Cerebellar nuclear complex (tissue), 1 donor: ENCODE measurements around the gene CYP27B1.

Experiments used
- DNase-seq, 2 experiments: peaks; one replicate each; lab custom pipeline; 2025; lab: John Stamatoyannopoulos, UW

The CYP27B1 gene

DNA sequence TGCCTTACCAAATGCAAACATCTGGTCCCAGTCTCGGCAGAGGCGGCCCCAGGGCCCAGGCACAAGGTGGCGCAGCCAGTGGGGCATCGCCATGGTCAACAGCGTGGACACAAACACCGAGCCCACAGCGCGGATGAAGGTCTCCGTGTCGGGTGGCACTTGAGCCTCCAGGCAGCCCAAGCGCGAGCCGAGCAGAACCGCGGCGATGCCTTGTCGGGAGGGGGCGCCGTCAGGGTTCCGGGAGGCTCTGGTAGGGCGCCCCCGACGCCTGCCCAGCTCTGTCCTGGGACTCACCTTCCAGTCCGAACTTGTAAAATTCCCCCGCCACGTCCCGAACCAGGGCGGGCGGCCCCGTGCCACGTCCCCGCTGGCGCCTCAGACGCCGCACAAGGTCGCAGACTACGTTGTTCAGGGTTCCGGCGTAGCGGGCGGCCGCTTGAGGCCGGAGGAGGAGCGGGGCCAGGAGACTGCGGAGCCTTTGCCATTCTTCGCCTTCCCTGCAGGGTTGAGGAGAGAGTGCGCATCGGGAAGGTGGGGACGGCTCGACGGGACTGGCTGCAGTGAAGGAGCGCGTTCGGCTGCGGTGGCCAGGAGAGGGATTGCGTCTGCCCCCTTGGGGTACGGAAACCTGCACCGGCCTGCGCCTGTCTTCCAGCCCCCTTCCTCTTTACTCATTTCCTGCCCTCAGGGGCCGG, 1.7 kb downstream of the CYP27B1 start:
- no peak for DNase-seq

DNA sequence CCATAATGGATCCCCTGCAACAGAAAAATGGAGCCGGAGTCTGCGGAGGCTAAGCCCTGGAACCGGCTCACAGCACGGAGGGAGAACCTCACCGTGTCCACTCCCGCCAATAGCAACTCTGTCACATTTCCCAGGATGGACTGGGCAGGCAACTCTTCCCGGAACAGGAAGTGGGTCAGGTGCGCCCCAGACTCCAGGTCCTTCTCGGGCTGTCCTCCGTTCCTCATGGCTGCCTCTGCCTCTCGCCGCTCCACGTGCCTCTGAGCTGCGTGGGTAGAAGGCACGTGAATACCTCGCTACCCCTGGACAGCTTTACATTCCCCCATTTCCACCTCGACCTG, 2.2 kb downstream of the CYP27B1 start:
- no peak for DNase-seq

DNA sequence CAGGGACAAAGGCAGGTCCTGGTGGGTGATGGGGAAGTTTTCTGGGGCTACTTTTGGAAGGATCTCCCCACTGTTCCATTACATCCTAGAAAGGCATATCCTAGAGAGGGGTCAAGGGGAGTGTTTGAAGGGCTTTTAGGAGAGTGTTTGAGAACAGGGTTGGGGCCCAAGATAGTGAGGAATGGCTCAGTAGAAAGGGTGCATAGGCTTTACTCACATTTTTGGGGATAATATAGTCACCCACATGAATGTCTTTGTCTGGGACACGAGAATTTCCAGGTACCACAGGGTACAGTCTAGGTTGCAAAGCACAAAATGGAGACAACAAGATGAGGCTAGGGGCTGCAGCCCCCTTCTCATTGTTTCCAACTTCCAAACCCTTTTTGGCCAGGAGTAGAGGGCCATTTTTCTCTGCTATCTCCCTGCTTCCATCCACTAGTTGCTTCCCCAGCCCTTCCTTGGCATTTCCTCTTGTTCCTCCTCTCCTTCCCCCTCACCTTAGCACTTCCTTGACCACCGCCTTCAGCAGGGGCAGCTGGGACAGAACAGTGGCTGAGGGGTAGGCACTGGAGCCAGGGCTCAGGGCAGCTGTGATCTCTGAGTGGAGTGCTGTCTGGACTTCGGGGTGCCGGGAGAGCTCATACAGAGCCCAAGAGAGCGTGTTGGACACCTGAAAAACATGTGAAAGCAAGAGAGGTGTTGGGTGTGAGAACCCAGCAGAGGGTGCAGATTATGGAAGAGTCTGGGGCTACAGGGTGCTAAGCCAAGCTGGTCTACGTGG, 2.8 kb downstream of the CYP27B1 start:
- no peak for DNase-seq

DNA sequence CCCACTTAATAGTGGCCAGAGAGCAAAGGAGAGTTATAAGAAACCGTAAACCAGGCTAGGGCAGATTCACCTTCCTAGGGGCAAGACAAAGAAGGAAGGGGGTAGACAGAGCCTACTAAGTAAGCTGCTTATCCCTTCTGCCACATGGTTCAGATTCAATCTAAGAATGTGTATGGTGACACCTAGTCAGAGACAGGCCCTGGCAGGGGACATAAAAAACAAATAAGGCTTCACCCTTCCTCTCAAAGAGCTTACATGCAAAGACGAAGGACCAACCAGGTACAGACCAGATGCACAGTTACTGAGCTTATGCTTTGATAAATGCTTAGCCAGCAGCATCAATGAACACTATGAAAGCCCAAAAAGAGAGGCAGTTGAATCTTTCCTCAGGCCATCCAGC, 4.4 kb downstream of the CYP27B1 start:
- DNase-seq: no peak

DNA sequence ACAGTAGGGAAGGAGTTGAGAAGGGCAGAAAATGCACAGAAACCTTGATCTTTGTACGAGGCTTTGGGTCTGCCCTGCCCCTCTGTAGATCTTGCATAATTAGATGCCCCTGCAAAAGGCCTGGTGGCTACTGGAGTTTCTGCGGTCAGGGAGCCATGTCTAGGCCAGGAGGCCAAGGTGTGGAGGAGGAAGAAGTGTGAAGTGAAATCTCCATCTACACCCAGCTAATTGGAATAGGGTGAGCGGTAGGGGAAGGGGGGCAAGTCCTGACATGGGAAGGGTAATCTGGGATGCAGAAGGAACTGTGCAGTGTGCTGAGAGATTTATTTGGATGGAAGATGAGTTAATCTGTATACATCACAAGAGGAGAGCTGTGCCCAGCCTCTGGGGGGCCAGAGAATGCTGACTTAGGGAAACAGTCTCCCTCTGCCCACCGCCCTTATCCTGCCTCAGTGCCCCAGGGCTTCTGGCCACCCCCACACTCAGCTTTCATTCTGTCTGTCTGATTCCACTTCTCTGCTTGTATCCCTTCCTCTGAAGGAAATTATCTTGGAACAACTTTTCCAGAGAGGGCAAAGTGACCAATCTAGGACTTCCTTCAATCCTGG, 5.4 kb downstream of the CYP27B1 start:
- DNase-seq: no peak

DNA sequence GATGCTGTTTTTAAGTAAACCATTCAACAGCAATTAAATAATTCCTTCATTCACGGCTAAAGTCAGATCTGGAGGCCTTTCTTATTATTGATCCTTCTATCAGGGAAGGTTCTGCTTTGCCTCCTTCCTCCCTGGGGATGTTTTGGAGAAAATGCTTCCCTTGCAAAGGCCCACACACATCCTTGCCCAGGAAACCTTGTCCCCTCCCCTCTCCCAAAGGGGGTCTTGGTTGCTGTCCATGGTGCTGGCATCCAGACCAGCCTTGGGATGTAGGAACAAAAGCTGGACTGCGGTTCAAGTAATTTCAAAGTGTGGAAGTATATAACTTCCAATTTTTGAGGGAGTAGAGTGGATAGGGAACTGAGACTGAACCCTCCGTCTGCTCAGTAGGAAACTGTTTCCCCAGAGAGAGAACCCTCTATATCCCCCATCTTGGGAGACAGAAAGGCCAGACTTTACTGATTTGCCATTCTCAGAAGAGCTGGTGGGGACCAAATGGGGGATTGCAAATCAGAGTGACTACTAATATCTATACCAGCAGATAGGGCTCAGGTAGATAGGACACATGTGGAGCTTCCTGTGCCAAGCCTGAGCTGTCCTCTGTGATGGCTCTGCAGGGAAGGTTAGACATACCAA, 6.4 kb downstream of the CYP27B1 start:
- no peak for DNase-seq

DNA sequence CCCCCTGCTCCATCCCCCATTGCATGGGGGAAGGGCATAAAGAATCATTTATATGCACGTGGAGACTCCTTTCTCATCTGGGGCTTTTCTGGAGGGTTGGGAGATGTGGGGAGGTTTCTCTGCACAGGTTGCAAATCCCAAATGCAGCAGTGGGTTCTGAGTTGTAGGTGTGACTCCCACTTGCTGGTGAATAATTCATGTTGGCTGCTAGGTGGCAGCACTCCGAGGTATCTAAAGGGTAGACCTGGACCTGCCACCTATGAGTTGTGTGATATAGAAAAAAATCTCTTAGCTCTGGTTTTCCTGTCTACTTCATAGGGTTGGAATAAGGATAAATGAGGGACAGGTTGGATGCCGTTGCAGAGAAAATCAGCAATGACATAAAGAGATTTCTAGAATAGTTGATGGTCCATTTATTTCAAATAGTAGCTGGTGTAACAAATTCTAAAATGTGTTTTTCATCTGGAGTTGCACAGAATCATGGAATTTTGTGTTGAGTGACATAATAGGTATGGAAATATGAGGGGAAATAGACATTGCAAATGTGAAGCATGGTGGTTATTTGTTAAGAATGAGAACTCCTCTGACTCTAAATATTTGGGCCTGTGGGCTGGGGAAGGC, 7.4 kb downstream of the CYP27B1 start:
- DNase-seq: no peak

DNA sequence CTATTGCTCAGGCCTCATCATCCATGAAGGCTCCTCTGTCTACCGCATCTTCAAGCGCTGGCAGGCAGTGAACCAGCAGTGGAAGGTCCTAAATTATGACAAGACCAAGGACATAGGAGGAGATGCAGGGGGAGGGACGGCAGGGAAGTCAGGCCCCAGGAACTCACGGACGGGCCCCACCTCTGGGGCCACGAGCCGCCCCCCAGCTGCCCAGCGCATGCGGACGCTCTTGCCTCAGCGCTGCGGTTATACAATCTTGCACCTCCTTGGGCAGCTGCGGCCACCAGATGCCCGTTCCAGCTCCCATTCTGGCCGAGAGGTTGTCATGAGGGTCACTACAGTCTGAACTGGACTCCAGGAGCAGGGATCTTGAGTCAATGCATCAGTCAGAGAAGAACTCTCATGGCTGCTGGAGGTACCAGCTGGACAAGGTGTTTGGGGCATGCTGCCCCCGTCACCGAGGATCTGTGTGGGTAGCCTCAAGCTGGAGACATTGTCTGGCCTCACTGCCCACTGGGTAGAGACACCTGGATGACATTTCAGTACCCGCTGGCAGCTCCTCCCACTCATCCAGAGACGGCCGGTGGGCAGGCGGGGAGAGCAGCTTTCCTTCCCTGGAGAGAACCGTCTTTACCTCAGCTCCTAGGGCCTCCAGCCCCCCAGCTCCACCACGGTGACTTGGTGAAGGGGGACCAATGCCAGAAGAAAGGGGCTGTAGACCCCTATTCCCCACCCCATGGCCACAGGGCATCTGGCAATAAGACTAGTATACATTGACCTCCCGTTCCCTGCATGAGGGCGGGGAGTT, 8.1 kb downstream of the CYP27B1 start:
- DNase-seq: no peak

DNA sequence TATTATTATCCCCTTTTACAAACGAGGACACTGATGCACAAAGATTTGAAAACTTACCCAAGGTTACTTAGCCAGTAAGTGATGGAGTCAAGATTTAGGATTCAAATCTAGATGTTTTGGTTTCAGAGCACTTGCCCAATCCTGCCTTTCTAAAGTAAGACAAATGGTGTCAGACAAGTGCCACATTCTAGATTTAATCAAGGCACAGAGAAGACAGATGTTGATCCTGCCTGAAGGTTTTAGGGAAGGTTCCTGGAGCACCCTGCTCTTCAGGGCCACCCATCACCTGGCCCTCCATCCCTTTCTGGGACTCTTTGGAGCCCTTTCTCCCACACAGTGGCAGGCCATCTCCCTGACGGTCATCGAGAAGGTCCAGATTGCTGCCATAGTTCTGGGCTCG, 9.1 kb downstream of the CYP27B1 start:
- DNase-seq: no peak

DNA sequence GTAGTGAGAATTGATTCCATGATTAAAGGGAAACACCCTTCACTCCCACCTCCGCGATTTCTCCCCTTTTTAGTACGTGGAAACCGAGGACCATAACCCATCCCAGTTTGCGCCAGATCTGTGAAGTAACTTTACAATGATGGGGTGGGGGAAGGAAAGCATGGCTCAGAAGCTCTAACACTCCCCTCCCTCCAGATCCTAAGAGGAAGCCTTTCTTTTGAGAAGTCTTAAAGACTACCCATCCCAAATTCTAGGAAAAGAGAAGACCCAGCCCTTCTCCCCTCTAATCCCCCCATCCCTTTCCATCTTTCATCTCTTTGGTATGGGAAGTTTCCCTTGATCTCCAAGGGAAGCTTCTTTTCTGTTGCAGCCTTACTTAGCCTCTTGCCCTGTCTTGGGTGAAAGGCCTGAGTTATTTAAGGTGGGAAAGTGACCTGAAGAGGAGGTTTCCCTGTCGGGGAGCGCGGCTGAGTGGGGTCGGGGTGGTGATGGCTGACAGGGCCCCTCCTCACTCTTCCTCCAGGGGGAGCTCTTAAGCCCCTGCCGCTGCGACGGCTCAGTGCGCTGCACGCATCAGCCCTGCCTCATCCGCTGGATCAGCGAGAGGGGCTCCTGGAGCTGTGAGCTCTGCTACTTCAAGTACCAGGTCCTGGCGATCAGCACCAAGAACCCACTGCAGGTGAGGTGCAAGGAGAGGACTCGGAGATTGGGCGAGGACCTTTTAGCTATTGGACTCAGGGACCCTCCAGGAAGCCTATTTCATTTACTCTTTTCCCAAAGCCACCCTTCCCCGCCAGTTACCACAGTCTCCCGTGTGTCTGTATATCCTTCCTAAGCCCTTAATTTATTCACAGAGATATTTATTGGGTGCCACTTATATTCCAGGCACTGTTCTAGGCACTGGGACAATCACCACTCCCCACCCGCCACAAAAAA, 10.2 kb downstream of the CYP27B1 start:
- no peak for DNase-seq

DNA sequence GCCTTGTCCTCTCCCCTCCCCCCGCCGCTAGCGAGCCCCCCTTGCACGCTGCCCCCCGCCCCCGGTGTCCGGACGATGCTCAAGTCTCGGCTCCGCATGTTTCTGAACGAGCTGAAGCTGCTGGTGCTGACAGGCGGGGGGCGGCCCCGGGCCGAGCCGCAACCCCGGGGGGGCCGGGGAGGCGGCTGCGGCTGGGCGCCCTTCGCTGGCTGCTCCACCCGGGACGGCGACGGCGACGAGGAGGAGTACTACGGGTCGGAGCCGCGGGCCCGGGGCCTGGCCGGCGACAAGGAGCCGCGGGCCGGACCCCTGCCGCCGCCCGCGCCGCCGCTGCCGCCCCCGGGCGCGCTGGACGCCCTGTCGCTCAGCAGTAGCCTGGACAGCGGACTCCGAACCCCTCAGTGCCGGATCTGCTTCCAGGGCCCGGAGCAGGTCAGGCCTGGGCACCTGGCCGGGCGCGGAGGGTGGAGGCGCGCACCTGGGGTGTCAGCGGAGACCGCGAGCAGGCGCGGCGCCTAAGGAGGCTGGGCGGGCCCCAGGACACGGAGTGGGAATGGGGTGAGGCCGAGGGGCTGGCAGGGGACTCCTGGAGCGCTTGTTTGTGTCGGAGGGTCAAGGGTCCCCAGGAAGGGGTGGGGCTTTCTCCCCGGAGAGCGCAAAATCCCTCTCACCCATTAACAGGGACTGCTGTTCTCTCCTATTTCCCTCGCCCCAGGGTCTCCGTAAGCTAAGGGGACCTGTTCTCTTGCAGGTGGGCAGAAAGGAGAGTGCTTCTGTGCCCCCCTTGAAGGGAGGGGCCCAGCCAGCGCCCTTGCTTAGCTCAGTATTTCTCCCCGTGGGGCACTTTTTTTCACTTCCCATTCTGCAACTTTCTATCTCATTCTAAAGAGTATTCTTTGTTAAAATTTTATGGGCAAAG, 11.2 kb downstream of the CYP27B1 start:
- no peak for DNase-seq

DNA sequence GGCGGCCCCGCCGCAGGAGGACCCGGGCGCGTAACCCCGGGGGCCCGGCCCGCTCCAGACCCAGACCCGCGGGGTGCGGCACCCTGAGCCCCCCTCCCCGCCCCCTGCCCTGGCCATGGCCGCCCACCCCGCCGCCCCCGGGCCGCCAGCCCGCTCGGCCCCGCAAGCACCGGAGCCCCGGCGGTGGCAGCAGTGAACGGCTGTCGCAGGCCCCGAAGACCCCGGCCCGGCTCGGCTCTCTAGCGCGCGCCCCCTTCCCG, 11.8 kb downstream of the CYP27B1 start:
- no peak for DNase-seq

DNA sequence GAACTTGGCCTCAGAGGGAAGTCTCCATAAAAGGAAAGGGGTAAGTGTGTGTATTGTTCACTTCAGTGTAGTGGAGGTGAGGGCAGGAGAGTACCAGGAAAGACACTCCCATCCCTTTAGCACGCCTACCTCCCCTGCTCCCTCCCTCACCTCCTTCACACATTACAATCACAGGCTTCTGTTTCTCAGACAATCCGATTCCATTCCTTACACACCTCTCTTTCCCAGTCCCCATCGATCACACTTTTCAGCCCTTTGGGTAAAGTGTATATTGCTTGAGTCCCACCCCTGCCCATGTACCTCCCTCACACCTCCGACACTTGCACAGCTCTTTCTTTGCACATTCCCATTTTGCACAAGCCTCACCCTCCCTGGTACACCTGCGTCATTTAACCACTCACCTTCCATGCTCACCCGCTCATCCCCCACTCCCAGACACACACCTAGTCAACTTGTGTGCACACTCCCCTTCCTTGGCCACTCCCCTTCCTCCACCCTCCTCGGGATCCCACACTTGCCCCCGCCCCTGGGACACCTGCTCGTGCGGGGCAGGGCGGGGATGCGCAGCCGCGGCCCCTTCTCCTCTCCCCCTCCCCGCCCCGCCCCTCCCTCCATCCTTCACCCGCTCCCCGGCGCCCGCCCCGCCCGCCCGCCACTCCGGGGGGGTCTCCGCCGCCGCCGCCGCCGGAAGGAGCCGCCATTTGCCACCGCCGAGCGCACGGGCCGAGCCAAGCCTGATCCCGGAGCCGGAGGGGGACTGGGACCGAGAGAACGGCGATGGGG, 12.3 kb downstream of the CYP27B1 start, which contains the start of gene MARCHF9:
Gene MARCHF9, plus strand, starts transcription at position 693 of the 783 bp plus-strand sequence. CDS start 426 bp downstream, outside the sequence.
- DNase-seq: peak; percentile 4 to 30

DNA sequence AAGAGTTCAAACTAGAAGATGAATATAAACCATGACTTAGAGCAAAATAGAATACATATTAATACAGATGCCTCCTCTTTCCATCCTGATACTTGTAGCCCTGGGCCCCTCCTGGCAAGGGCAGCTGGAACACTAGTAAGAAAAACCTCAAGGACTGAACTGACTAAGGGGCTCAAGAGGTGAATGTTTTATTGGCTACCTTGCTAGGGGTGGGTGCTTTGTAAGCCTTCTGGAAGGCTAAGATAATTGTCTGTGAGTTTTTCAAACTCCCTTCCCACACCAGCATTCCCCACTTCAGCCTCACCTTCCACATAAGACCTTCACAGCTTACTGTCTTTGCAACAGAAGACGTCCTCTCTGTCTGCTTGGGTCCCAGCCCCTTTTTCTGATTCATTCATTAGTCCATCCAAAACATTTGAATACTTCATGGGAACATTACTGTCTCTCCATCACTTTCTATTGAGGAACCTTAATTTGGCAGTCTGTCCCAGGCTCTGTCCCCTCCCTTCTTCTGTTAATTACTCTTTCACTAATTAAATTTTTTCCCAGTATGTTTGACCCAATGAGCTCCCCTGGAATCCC, 13.0 kb downstream of the CYP27B1 start:
- no peak for DNase-seq

DNA sequence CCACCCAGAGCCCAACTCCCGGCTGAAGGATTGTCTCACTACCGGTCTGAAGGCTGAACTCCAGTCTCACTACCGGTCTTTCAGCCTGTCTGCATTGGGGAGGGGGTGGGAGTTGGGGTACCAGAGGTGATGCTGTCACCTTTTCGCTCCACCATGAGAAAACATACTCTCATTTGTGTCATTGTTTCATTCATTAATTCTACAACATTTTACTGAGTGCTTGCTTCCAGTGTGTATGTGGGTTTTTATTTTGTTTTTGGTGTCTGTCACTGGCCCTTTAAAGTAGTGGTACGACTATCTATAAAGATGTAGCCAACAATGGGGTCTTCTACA, 14.2 kb downstream of the CYP27B1 start:
- DNase-seq: no peak

DNA sequence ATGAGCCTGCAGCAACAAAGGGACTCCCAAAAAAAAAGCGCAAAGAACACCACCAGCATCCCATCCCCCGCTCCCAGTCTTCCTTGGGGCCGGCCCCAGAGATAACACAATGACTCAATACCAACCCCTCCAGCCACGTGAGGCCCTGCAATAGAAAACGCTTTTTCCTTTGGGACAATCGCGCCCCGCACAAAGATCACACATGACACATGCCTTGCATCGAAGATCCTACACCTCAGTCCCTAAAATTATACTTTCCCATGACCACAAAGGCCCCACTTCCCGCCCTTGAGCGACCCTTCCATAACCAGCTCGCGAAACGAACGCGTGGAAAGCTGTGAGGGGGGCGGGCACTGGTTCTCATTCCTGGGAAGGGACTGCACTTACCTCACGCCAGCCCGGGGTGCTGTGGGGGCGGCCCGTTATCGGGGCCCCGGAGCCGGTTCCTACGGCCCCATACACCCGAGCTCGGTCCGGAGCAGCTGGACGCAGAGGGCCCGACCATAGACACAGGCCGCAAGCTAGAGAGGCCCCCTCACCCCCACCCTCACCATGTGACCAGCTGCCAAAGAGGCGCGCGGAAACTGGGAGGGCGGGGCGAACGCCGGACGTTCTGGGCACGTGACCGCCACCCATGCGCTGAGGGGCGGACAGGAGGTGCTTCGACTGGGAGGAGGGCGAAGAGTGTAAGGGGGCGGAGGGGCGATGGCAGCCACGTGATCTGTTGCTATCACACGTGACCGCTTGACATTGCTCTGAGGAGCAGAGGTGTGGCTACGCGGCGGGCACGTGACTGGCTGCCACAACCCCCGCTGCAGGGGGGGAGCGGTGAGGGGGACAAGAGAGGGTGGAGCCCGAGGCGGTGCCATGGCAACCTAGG, 14.8 kb downstream of the CYP27B1 start, which contains the start of gene CDK4:
Gene CDK4, minus strand, starts transcription at position 523 of the 880 bp plus-strand sequence. CDS start 593 bp downstream, outside the sequence.
- DNase-seq: peak; percentile 99 to 100

DNA sequence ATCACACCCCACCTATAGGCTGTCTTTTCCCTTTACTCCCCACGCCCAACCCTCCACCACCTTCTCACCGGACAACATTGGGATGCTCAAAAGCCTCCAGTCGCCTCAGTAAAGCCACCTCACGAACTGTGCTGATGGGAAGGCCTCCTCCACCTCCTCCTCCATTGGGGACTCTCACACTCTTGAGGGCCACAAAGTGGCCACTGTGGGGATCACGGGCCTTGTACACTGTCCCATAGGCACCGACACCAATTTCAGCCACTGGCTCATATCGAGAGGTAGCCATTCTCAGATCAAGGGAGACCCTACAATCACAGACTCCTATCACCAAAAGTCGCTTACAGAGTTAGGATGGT, 15.5 kb downstream of the CYP27B1 start:
- DNase-seq: no peak
